GOT3 (cell line): ENCODE measurements around the gene DNPEP.
"Not testable (repeated sequence)": the region's sequence is repeated elsewhere in the genome, so short reads cannot be mapped to it uniquely, and the experiment has no call there.

Experiments used
- DNase-seq: peaks from one replicate; lab custom pipeline; 2025; ENCODE audit warnings: mixed read lengths; lab: John Stamatoyannopoulos, UW

Gene DNPEP

DNA sequence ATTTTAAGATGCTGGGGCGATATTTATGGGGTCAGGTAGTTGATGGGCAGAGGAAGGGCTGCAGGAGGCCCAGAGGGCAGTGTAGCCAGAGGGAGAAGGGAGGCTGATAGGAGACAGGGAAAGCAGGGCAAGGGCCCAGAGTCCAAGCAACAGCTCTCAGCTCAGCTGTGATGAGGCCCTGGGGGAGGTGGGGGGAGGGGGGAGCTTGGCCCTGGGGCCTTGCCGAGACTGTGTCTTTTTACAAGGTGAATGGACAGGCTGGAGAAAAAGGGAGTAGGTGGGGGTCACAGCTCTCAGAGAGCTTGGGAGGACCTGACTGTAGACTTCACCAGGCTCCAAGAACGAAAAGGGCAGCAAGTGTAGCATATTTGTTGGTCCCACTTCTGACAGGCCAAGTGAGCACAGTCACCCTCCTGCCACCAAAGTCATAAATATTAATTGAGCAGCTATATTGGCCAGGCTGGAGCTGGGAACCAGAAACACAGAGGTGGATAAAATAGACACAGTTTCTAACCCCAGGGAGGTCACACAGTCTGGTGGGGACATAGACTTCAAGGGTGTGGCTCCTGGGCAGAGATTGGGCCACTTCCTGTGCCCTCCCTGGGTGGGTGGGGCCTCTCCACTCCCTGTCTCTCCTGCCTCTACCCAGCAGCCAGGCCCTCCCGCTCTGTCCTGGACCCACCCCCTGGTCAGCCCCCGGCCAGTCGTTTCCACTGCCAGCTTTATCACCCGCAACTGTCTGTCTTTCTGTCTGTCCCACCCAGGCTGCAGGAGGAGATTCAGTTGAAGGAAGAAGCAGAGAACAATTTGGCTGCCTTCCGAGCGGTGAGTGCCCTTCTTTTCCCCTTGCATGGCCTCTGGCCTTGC is 31.9 kb upstream of the DNPEP start:
- no peak for DNase-seq

DNA sequence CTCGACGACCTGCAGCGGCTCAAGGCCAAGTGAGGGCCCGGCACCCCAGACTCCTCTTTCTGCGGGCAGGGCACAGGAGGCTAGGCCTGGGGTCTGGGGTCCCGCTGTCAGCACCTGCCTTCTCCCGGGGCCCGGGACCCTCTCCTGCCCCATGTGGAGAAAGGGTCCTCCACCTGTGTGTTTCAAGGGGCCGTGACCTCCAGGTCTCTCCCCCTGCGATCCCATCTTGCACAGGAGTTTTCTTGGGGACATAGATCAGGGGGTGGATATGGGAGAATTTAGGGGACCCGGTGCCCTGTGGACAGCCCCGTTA is 31.3 kb upstream of the DNPEP start:
- DNase-seq = no peak

DNA sequence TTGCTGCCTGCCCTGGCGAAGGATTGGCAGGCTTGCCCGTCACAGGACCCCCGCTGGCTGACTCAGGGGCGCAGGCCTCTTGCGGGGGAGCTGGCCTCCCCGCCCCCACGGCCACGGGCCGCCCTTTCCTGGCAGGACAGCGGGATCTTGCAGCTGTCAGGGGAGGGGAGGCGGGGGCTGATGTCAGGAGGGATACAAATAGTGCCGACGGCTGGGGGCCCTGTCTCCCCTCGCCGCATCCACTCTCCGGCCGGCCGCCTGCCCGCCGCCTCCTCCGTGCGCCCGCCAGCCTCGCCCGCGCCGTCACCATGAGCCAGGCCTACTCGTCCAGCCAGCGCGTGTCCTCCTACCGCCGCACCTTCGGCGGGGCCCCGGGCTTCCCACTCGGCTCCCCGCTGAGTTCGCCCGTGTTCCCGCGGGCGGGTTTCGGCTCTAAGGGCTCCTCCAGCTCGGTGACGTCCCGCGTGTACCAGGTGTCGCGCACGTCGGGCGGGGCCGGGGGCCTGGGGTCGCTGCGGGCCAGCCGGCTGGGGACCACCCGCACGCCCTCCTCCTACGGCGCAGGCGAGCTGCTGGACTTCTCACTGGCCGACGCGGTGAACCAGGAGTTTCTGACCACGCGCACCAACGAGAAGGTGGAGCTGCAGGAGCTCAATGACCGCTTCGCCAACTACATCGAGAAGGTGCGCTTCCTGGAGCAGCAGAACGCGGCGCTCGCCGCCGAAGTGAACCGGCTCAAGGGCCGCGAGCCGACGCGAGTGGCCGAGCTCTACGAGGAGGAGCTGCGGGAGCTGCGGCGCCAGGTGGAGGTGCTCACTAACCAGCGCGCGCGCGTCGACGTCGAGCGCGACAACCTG is 30.7 kb upstream of the DNPEP start, which contains the start of gene DES:
Gene DES (plus strand): TSS at position 223 of the 857 bp plus-strand sequence. CDS start 86 bp downstream, at position 309.
- no peak for DNase-seq

DNA sequence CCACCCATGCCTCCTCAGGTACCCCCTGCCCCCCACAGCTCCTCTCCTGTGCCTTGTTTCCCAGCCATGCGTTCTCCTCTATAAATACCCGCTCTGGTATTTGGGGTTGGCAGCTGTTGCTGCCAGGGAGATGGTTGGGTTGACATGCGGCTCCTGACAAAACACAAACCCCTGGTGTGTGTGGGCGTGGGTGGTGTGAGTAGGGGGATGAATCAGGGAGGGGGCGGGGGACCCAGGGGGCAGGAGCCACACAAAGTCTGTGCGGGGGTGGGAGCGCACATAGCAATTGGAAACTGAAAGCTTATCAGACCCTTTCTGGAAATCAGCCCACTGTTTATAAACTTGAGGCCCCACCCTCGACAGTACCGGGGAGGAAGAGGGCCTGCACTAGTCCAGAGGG is 29.7 kb upstream of the DNPEP start:
- DNase-seq = no peak

DNA sequence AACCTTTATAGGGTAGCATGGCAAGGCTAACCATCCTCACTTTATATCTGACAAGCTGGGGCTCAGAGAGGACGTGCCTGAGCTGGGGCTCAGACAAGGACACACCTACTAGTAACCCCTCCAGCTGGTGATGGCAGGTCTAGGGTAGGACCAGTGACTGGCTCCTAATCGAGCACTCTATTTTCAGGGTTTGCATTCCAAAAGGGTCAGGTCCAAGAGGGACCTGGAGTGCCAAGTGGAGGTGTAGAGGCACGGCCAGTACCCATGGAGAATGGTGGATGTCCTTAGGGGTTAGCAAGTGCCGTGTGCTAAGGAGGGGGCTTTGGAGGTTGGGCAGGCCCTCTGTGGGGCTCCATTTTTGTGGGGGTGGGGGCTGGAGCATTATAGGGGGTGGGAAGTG is 29.2 kb upstream of the DNPEP start:
- DNase-seq = no peak

DNA sequence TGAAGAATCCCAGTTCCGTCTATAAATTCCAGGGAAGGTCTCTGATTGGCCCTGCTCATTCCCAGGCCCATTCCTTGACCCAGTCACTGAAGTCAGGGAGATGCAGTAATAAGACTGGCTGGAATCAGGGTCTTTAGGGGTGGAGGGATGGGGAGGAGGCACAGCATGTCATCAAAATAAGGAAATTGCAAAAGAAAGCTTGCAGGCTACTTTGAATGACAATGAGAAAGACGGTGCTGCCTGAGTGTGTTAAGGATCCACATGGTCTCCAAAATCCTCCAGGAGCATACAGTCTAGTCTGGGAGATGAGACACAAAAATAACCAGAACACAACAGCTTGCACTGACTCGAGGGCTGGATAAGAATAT is 28.5 kb upstream of the DNPEP start:
- no peak for DNase-seq

DNA sequence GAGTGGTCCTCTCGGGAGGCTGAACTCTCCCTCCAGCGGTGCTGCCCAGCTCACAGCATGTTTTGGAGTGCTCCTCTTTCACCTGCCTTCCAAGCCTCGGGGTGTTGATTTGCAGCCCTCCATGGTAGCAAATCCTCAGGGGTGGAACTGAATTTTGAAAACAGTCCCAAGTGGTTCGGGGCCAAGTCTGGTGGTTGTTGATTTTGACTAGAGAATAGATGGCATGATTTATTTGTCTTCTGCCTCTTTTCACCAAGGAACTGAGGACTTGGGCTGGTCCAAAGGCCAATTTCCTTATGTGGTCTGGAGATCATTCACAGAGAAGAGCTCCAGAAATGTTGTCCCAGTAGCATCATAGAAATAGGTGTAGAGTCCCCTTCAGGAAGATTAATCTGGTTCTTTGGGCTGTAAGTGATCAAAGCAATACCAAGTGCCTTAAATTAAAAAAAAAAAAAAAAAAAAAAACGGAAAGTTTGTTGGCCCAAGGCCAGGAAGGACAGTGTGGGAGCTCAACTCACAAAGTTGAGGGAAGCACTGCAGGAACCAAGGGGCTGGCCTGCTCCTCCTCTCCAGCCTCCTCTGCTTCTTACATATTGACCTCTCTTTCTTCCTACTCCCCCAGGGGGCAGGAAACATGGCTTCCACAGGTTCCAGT is 28.0 kb upstream of the DNPEP start:
- no peak for DNase-seq

DNA sequence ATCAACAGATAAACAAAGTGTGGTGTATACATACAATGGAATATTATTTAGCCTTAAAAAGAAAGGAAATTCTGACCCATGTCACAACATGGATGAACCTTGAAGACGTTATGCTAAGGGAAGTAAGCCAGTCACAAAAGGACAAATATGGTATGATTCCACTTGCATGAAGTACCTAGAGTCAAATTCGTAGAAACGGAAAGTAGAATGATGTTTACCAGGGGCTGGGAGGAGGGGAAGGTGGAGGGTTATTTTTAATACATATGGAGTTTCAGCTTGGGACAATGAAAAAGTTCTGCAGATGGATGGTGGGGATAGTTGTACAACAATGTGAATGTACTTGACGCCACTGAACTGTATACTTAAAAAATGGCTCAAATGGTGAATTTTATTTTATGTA is 27.1 kb upstream of the DNPEP start:
- no peak for DNase-seq

DNA sequence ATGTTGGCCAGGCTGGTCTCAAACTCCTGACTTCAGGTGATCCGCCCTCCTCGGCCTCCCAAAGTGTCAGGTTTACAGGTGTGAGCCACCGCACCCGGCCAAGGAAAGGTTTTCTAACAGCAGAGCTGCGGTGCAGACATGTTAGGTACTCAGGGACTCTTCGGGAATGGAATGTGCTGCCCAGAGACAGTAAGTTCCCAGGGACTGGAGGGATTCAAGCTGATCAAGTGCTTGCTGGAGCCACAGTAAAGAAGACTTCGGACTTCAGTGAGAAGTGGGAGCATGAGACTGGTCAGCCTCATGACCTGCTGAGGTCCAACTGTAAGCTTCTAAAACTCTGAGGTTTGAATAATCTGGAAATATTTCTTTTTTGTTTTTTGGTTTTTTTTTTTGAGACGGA is 22.7 kb upstream of the DNPEP start:
- DNase-seq = no peak

DNA sequence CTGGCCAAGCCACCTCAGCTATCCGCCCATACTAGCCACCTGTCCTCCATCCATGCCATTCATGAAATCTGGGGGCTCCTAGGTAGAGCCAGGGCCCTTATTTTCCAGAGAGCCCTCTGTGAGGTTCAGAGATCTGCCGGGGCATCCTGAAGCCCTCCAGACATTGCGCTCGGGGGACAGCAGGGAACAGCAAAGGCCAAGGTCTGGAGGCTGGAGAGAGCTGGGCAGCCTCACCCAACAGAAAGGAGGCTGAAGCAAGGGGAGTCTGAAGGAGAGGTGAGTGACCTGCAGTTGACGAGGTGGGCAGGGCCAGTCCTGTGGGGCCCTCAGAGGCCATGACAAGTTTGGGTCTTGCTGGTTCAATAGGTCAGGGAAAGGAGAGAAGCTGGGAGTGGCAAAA is 21.9 kb upstream of the DNPEP start:
- no peak for DNase-seq

DNA sequence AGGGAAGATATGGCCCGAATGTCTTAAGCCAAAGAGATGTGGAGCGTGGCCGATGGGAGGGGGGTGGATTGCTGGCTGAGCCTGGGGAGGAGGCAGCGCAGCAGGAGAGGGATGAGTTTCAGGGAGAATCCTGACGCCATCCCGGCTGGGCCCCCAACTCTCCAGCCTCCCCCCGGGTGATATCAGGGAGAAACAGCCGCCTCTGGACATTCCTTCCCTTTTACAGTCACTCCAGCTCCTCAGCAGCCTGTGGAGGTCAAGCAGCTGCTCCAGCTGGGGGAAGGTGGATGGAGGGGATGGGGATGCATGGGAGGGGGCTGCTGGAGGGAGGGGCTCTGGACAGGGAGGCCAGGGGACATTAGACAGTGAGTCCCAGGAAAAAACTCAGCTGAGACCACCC is 20.9 kb upstream of the DNPEP start:
- DNase-seq = no peak

DNA sequence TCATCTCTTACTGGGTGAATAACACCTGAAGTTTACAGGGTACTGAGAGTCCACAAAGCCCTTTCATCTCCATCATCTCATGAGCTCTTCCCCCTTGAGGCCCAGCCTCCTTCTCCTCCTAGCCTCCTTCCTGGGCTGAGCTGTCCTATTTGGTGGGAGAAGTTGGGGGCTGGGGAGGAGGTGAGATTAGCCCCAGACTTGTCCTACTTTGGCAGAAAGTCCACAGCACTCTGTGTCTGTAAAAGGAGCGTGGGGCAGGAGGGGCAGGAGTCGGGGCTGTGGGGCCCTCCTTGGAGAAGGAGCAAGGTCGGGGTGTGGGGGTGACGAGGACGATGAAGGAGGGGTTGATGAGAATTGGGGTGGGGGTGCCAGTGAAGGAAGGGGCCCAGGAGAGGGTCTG is 20.5 kb upstream of the DNPEP start:
- no peak for DNase-seq

DNA sequence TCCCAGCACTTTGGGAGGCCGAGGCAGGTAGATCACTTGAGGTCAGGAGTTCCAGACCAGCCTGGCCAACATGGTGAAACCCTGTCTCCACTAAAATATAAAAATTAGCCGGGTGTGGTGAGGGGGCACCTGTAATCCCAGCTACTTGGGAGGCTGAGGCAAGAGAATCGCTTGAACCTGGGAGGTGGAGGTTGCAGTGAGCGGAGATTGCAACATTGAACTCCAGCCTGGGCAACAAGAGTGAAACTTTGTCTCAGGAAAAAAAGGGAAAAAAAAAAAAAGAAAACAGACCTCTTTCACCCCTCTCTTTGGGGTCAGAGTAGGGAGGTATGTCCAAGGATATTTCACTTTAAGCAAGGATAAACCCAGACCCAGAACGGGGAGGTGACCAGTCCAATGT is 19.6 kb upstream of the DNPEP start:
- not testable (repeated sequence) for DNase-seq

DNA sequence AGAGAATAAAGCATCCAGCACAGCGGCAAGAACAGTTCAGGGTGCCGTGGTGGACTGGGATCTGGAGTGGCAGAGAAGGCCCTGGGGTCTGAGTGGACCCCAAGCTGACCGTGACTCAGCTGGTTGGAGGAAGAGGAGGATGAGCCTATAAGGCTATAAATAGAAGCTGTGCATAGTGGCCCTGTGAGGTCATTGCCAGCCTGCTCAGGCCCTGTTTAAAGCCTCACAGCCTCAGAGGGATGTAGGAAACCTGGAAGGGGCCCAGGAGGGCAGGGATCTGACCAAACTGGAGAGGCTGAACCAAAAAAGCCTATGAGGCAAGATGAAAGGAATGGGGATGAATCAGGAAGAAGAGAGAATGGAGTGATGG is 19.1 kb upstream of the DNPEP start:
- peak; percentile 40 for DNase-seq

DNA sequence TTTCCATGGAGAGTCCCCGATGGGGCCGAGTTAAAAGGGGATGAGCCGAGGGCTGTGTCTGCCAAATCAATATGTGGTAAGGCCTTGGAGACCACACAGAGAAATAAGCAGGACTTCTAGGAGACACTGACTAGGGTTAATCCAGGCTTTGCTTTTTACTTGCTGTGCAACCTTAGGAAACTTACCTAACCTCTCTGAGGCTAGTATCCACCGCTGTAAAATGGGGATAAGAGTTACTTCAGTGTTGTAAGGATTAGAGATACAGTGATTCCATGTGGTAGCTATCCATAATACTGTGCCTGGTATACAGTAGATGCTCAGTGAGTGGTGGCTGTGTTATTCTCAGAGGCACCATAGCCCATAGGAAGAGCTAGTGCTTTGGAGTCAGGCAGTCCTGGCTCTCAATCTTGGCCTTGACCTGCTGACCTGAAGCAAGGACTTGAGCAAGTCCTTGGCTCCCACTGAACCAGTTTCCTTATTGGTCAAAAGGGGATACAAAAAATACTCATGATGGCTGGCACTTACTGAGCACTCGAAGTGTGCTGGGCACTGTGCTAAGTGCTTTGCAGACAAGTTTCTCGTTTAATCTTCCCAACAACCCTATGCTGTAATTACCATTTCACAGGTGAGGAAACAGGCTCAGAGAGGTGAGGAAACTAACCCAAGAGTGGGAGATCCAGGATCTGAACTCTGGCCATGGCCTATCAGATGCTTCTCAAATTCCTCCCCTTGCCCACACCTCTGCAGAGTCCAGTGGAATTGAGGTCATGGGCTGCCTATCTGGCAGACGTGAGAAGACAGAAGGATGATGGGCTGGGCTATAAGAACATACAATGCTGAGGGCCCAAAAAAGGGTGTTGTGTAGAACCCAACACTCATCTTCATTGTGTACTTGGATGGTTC is 18.5 kb upstream of the DNPEP start:
- DNase-seq = no peak

DNA sequence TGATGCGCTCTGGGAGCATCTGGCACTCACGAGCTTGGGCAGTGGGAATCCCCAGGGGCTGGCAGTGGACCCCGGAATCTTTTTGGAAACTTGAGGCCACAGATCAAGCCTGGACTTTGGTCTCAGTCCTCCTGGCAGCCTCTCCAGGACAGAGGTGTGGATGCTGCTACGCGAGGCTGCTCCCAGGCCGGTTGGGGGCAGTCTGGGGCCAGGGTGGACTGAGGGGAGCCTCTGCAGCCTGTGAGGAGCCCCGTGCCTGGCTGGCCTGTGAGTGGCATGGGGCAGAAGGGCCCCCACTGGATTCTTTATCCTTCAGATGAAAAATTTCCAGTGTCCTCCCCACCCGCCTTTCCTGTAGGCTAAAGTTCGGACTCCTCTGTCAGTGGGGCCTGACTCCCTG is 17.7 kb upstream of the DNPEP start:
- no peak for DNase-seq

DNA sequence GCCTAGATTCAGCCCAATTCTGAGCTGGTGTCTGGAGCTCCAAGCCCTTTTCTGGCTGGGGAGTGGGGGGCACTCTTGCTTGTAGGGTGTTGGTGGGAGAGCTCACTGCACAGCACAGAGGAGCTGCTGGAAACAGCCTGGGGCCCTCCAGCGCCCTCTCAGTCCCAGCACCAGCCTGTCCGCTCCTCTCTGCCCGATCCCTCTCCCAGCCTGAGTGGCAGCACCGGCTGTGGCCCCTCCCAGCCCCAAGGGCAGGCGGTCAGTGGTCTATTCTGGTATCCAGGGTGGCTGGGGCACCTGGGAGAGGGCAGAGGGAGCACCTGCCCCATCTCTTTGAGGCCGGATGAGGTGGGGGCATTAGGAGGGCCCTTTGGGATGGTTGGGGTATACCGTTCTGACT is 17.2 kb upstream of the DNPEP start:
- no peak for DNase-seq

DNA sequence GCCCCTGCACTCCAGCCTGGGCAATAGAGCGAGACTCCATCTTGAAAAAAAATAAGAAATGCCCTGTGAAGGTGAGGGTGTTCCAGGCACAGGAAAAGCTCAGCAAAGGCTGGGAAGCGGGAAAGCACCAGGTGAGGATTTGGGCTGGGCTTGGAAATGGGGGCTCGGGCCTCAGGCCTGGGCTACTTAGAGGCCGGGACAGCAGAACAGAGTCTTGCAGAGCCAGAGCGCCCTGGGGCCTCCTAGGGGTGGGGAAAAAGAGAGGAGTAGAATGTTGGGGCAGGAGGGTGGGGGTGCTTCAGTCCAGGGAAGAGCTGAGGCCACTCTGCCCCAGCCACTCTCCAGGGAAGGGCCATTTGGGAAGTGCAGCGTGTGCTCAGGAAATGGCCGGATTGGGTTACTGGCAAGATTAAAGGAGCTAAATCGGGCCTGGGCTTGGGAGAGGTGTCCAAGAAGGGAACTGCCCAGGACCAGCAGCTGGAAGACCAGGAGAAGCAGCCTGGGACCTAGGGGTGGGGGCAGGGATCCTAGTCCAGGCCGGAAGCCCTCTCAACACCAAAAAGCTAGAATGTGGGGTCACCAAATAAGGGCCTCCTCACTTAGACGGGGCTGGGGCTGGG is 16.7 kb upstream of the DNPEP start:
- DNase-seq = no peak

DNA sequence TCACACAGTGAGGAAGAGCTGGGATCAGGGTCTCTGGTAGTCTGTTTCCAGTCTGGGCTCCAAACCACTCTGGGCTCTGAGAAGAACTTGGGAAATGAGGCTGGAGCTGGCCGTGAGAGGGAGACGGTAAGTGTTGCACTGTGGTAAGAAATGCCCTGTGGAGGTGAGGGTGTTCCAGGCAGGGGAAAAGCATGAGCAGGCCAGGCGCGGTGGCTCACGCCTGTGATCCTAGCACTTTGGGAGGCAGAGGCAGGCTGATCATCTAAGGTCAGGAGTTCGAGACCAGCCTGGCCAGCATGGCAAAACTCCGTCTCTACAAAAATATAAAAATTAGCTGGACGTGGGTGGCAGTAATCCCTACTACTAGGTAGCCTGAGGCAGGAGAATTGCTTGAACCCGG is 16.1 kb upstream of the DNPEP start:
- DNase-seq = no peak

DNA sequence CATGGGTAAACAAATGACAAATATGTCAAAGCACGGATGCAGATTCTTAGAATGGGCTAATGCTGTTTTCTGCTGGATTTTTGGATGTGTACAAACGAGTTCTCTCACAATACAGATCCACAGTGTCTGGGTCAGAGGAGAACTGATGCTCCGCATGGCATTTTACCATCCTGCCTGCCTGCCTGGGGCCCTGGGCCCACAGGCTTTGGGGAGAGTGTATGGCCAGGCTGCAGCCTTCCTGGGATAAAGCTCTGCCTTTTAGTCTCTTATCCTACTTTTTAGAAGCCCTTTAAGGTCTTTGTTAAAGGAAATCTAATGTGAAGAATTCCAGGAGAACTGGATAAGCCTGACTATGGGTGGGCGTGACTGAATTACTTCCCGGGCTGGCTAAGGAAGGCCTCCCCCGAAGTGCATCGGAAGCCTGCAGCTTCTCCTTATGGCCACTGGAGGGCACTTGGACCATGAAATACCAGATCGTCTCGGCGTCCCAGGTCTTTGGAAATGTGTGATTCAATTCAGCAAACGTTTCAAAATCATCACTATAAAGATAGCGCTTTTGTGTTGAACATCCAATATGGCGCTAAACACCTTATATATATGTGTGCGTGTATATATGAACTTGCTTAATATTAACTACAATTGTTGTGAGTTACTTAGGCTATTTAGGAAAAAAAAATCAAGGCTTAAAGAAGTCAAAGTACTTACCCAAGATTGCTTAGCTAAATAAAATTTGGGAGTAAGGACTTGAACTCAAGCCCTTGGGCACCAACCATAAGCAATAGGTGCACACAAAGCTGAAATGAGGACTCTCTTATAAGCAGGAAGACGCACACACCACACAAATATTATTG is 15.2 kb upstream of the DNPEP start:
- peak; percentile 30 for DNase-seq
